Nucleus accumbens (tissue), 56 donors: ENCODE results near the gene IL22RA1.

ENCODE experiments used
- DNase-seq, 56 donors: peaks; one replicate each; lab custom pipeline; 2025; lab: John Stamatoyannopoulos, UW

The IL22RA1 gene

DNA sequence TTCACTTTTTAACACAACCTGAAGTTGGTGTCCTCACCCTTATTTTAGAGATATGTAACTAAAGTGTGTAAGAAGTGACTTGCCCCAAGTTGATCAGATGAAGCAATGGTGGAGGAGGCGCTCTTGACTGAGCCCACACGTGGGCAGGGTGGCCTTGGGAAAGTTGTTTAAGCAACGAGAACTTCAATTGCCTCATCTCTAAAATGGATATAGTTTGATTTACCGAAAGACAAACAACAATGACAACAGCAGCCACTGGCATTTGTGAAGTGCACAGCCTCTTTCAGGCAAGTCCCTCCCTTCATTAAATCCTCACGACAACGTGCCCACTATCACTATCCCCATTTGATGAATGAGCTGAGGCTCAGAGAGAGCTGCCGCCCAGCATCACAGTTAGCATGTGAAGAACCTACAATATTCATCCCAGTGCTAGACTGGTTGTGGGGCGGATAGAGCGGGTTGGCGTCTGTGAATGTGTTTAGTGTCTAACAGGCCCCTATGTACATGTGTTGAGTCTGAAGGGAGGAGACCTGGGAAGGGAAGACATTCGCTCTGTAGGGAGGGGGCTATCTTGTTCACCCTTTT is 3.0 kb downstream of the IL22RA1 start:
- DNase-seq: no peak

- no peak for DNase-seq
These were observed 3.8 kb downstream of the IL22RA1 start for GRCh38 chr1:24139222-24139489.

DNA sequence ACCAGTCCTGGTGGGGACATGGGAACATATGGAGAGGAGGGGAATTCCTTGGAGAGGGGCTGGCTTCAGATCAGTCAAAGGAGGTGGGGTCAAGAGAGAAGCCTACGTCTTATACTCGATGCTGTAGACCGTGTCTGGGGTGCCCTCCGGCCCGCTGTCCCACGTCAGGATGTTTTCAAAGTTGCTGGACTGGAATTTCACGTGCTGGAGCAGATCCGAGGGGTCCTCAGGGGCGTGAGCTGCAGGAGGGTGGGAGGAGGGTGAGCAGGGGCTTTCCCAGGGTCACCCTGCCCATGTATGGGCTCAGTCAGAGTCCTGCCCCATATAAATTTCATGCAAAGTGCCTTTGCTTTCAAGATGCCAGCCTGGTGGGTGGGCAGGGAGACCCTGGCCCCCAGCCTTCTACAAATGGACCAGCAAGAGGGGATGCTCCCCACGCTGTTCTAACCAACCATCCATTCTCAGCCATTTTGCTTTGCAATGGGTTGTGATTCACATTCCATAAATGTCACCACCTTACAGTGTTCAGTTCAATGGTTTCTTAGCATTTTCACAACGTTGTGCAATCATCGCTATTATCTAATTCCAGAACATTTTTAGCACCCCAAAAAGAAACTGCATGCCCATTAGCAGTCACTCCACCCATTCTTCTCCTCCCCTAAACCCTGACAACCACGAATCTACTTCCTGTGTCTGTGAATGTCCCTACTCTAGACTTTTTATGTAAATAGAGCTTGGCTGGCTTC is 4.3 kb downstream of the IL22RA1 start:
- no peak for DNase-seq

DNA sequence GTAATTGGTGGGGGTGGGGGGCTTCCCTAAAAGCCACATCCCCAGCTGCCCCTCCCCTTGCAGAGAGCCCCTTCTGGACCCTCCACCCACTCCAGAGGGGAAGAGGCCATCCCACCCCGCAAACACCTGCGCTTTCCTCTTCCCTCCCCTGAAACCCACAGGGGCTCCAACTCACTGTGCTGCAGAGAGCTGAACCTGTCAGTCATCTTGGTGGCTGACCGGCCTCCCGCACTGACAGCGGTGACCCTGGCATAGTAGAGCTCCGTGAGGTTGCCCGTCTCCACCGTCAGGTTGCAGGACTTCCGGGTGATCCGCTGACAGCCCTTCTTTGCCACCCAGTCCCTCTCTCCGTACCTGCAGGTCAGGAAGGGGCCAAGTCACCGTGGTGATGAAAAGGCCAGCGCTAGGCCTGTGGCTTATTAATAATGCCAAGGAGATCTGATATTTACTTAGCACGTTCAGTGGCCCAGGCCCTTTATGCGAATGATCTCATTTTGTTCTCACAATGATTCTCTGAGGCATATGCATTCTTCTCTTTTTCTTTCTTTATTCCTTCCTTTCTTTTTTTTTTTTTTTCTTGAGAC is 5.9 kb downstream of the IL22RA1 start:
- DNase-seq: no peak

DNA sequence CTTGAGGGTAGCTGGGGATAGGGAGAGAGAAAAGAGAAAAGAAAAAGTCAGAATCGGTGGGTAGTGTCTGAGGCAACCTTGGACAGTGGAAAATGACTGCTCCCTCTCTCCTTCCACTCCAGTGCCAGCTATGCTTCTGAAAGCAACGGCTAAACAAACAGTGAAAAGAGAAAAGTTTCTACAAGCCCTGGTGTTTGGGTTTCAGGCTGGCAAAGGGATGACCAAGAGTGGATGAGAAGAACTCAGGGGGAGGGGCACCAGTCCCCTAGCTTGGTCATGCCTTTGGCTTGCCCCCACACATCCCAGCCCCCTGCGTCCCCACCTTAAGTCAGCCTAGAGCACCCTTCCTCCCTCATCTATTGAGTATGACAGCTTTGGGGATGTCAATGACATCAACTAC is 8.6 kb downstream of the IL22RA1 start:
- DNase-seq: no peak

- no peak for DNase-seq
These were observed 9.1 kb downstream of the IL22RA1 start for GRCh38 chr1:24133819-24134218.

DNA sequence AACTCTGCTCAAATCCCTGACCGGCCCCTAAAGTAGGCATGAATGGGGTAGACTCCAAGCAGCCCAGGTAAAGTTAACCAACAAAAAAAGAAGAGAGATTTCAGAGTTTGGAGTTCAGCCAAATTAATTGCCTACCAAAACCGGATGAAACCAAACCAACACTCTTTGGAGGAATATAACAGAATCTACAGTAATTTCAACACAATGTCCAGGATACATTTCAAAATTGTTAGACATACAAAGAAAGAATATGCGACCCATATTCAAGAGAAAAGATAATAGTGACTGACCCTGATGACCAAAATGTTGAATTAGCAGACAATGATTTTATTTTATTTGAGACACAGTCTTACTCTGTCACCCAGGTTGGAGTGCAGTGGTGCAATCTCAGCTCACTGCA is 12.6 kb downstream of the IL22RA1 start:
- DNase-seq: no peak

- no peak for DNase-seq
These were observed 15.1 kb downstream of the IL22RA1 start for GRCh38 chr1:24127801-24128363.

DNA sequence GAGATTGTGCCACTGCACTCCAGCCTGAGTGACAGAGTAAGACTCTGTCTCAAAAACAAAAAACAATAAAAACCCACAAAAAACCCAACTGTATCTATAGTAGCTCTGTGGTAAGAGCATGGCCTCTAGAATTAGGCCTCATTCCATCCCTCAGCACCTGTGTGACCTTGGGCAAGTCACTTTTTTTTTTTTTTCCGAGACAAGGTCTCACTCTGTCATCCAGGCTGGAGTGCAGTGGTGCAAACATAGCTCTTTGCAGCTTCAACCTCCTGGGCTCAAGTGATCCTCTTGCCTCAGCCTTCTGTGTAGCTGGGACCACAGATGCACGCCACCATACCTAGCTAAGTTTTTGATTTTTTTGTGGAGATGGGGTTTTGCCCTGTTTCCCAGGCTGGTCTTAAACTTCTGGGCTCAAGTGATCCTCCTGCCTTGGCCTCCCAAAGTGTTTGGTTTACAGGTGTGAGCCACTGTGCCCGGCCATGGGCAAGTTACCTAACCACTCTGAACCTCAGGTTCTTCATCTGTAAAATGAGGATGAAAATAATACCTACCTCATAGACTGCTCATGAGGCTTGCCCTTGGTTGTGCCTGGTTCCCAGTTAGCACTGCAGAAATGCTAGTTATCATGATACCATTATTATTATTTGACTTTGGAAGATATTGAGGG is 15.7 kb downstream of the IL22RA1 start:
- DNase-seq: no peak

- DNase-seq: no peak
These were observed 16.3 kb downstream of the IL22RA1 start for GRCh38 chr1:24126672-24127023.

GRCh38 chr1:24126018-24126671 is 16.8 kb downstream of the IL22RA1 start:
- no peak for DNase-seq

DNA sequence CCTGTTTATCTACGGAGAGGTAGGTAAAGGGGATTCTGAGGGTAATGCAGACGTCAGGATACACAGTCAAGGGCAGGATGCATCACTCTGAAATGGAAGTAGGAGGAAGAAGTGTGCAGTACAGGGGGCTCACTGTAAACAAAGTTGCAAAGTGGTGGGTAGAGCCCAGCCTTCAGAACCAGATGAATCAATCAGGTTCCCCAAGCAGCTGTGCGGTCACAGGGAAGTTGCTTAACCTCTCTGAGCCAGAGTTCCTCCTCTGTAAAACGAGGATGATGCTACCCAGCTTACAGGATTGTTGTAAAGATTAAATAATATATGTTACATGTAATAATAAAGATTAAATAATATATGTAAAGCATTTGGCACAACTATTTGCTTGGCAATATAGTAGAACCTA is 17.5 kb downstream of the IL22RA1 start:
- DNase-seq: no peak

GRCh38 chr1:24124980-24125379 is 18.0 kb downstream of the IL22RA1 start:
- DNase-seq: no peak

GRCh38 chr1:24123611-24124010 is 19.3 kb downstream of the IL22RA1 start:
- no peak for DNase-seq

DNA sequence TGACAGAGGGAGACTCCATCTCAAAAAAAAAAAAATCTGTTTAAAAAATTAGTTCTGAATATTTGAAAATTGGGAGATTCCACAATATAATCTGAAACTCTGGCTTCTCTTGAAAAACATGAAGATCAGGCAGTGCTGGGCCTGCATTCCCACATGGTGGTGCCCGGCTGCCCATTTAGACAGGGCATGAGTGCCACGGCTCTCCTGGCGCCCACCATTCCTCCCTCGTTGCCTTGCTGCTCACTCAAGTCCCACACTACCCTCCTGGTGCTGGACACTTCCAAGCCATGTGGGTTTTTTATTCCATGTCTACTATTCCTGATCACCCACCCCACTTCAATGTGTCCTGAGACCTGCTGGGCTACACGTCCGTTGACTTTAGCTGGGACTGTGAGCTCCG is 20.2 kb downstream of the IL22RA1 start:
- no peak for DNase-seq

DNA sequence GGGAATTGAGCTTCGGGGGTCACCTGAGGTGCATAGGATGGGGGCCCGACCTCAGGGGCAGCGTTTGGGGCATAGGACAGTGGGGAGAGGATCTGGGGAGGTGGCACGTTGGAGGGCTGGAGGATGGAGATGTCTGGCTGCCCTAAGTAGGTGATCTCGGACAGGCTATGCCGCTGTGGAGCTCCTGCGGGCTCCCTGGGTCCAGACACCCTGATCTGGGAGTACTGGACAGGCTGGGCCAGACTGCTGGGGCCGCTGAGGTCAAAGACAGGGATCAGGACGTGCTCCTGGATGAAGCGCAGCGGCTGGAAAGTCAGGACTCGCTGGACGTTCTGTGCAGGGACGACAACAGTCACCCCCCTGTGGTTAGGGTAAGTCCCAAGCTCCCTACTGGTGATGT is 21.5 kb downstream of the IL22RA1 start:
- DNase-seq: no peak

GRCh38 chr1:24120965-24121364 is 22.0 kb downstream of the IL22RA1 start:
- no peak for DNase-seq

DNA sequence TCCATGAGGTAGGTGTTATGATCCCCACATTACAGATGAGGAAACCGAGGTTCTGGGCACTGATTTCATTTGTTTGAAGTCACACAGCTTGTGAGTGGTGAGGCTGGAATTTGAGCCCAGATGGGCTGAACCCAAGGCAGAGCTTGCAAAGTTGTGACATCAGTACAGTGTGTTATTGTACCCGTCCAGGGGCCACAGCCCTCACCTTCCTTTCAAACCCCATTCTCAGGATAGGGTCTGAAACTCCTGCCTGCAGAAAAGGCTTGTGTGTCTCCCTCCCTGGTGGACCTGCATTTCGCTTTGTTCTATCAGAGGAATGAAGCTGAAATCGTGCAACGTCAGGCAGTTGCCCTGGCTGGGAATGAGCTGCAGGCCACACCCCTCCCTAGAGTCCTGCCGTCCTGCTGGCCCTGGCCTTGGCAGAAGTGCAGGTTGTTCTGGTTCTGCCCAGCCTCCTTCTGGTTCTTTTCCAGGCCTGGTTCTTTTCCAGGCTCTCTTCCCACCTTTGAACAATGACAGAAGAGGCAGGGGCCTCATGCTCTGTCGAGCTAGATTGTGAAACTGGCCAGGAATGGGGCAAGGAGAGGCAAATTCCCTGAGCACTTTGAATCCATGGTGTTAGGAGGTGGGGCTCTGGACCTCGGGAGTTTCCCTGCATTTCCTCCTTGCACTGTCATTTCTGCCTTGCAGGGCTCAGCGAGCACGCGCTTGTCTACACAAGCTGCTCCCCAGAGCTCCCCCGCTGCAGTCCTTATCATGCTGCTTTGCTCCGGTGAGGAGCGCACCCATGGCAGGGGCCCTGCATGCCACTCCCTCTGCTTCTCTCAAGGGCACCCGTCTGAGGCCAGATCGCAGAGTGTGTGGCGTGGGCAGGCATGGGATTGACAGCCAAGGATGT is 22.8 kb downstream of the IL22RA1 start:
- no peak for DNase-seq

DNA sequence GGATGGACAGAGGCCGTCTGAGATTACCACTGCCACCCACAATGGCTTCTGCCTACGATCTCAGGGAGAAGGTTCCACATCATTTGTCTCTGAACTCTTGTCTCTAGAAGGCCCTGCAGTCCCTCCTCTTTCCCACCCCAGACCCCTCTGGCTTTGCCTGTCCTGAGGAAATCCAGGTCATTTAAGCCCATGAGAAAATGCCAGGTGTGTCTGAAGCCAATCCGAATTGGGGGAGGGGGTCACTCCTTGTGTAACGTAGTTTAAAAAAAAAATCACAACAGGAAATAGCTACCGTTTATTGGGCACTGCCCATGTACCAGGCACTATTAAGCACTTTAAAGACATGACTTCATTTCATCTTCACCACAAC is 23.5 kb downstream of the IL22RA1 start:
- no peak for DNase-seq
